ENCODE results near the gene MAP4K1.
"Not testable (repeated sequence)": the region's sequence is repeated elsewhere in the genome, so short reads cannot be mapped to it uniquely, and the experiment has no call there.

MAP4K1 gene

GRCh38 chr19:38650911-38651584, 33.3 kb upstream of the MAP4K1 start:
- no peak for DNase-seq (ENCODE audit: low read depth in 2 of 2)

- no peak for DNase-seq (ENCODE audit: low read depth in 2 of 2)
These were observed 32.5 kb upstream of the MAP4K1 start for GRCh38 chr19:38650172-38650775.

GRCh38 chr19:38649305-38650171, 31.8 kb upstream of the MAP4K1 start:
- no peak for DNase-seq (ENCODE audit: low read depth in 2 of 2)

GRCh38 chr19:38648769-38649304, 31.1 kb upstream of the MAP4K1 start:
- no peak for DNase-seq (ENCODE audit: low read depth in 2 of 2)

GRCh38 chr19:38647966-38648768, 30.4 kb upstream of the MAP4K1 start:
- DNase-seq (ENCODE audit: low read depth in 2 of 2) = no peak

- peak; percentile 100 for DNase-seq (ENCODE audit: low read depth in 2 of 2)
These were observed 29.7 kb upstream of the MAP4K1 start, which contains the start of gene ACTN4 for GRCh38 chr19:38647368-38647965. TSS of gene ACTN4 (plus strand) at chr19:38647649. CDS start at chr19:38647746, 97 bp downstream.

GRCh38 chr19:38644719-38645118, 27.0 kb upstream of the MAP4K1 start:
- no peak for DNase-seq (ENCODE audit: low read depth in 2 of 2)

- DNase-seq (ENCODE audit: low read depth in 2 of 2) = no peak
These were observed 24.4 kb upstream of the MAP4K1 start for GRCh38 chr19:38642176-38642575.

- no peak for DNase-seq (ENCODE audit: low read depth in 2 of 2)
These were observed 22.6 kb upstream of the MAP4K1 start for GRCh38 chr19:38640368-38640767.

GRCh38 chr19:38639679-38640078, 21.9 kb upstream of the MAP4K1 start:
- no peak for DNase-seq (ENCODE audit: low read depth in 2 of 2)

- no peak for DNase-seq (ENCODE audit: low read depth in 2 of 2)
These were observed 20.7 kb upstream of the MAP4K1 start for GRCh38 chr19:38638461-38638860.

- no peak for DNase-seq (ENCODE audit: low read depth in 2 of 2)
These were observed 18.0 kb upstream of the MAP4K1 start for GRCh38 chr19:38635483-38636399.

GRCh38 chr19:38634757-38635482, 17.2 kb upstream of the MAP4K1 start:
- DNase-seq (ENCODE audit: low read depth in 2 of 2) = peak in 1 of 2 donors; percentile 57

GRCh38 chr19:38632476-38633213, 14.9 kb upstream of the MAP4K1 start:
- DNase-seq (ENCODE audit: low read depth in 2 of 2) = no peak

- not testable (repeated sequence) for DNase-seq (ENCODE audit: low read depth in 2 of 2)
These were observed 14.2 kb upstream of the MAP4K1 start for GRCh38 chr19:38631811-38632475.

- not testable (repeated sequence) for DNase-seq (ENCODE audit: low read depth in 2 of 2)
These were observed 13.5 kb upstream of the MAP4K1 start for GRCh38 chr19:38631301-38631700.

- no peak for DNase-seq (ENCODE audit: low read depth in 2 of 2)
These were observed 11.8 kb upstream of the MAP4K1 start for GRCh38 chr19:38629568-38629967.

GRCh38 chr19:38626401-38626800, 8.6 kb upstream of the MAP4K1 start:
- no peak for DNase-seq (ENCODE audit: low read depth in 2 of 2)

All from stimulated activated CD8-positive, alpha-beta memory T cell treated with anti-CD3 and anti-CD28 coated beads, Interleukin-15, amount 100 ng/mL, for 48 hours (primary cell).